Measurements from ENCODE around the gene SLC17A7. TPM values are rescaled to one million over a fixed set of nuclear protein-coding genes. Genes with fewer than 3 reads are reported as not detected.
A peak's percentile ranks its signal among the peaks of the same experiment; 100 is the strongest.

SLC17A7 gene
- total and polyA plus RNA-seq, 9 of the 15 experiments (the other 6 are each of a cell fraction or from before 2014, with no cell fraction given) = 1.1 to 15.7 (median 2.4) TPM

DNA sequence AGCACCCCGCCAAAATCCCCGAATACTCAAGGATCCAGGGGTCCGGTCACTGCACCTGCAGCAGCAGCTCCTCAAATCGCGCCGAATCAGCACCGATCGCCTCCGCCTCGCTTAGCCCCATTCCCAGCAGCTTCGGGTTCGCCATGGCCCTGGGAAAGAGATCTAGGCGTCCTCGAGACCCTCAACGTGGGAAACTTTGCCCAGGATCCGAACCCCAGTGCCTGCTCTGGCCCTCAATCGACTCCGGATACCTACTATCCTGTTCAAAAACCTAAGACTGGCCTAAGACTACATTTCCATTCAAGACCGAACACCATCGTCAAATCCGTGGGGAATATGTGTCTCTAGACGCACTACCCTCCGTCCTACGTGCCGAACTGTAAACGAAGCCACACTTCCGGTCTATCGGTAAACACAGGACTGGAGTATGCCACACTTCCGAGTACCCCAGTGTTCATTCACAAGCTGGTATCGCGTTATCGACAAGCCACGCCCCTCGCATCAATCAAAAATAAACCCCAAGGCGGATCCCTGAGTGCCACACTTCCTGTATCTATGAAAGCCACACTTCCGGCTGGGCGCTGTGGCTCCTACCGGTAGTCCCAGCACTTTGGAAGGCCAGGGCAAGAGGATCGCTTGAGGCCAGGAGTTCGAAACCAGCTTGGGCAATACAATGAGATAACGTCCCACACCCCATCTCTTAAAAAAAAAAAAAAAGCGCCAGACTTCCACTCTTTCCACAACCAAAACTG, 10.3 kb upstream of the SLC17A7 start, which contains the start of gene PIH1D1 (continued):
- no peak for TF ChIP-seq ETV6 (IDR thresholded peaks at IDR 0.05; ENCODE audit: borderline replicate concordance in 1 of 2, low read depth in 2 of 2, low read length in 1 of 2)
- TF ChIP-seq ETV6 (CRISPR knock-in tag; IDR thresholded peaks at IDR 0.05; ENCODE audit: borderline replicate concordance) = no peak
- TF ChIP-seq EP400 (IDR thresholded peaks at IDR 0.05) = peak; percentile 60
- no peak for TF ChIP-seq POLR3G (IDR thresholded peaks at IDR 0.05; ENCODE audit: extremely low read depth, insufficient read length, insufficient replicate concordance)
- TF ChIP-seq NCOA1 (IDR thresholded peaks at IDR 0.05; ENCODE audit: low read depth) = peak; percentile 19; the same call in 1 of the 2 replicates
- peak; percentile 40 to 50; a peak in 3 of 4 replicates for TF ChIP-seq NRF1 (conservative IDR thresholded peaks at IDR 0.05 in 1 of 2, IDR thresholded peaks at IDR 0.05 in 1 of 2)
- peak; percentile 75 for TF ChIP-seq POLR2B (IDR thresholded peaks at IDR 0.05; ENCODE audit: low read depth, partially characterized antibody)
- 0 out of 2 replicates have a peak, but pooled peaks have one; percentile 38 for TF ChIP-seq SIN3B (IDR thresholded peaks at IDR 0.05; ENCODE audit: low read depth)
- TF ChIP-seq POLR2AphosphoS5 (IDR thresholded peaks at IDR 0.05; ENCODE audit: control insufficient read depth, insufficient read depth, low read depth, low read length) = peak; percentile 87
- TF ChIP-seq RCOR1 (IDR thresholded peaks at IDR 0.05; ENCODE audit: borderline replicate concordance in 1 of 2, low read depth in 2 of 2, low read length in 2 of 2) = peak in 1 of 2 experiments; percentile 58; a peak in 2 of 4 replicates
- peak; percentile 85; the same call in 1 of the 2 replicates for TF ChIP-seq FOXK1 (CRISPR knock-in tag; IDR thresholded peaks at IDR 0.05; ENCODE audit: borderline replicate concordance)
- peak; percentile 93 for TF ChIP-seq ELF1 (tag; IDR thresholded peaks at IDR 0.05)
- TF ChIP-seq SRF (CRISPR knock-in tag; IDR thresholded peaks at IDR 0.05) = peak in 1 of 2 experiments; percentile 45; a peak in 1 of 4 replicates
- TF ChIP-seq ETV5 (CRISPR knock-in tag; IDR thresholded peaks at IDR 0.05; ENCODE audit: low read depth) = peak; percentile 89
- no peak for TF ChIP-seq PHTF2 (CRISPR knock-in tag; IDR thresholded peaks at IDR 0.05)
- TF ChIP-seq, protein P1, sequence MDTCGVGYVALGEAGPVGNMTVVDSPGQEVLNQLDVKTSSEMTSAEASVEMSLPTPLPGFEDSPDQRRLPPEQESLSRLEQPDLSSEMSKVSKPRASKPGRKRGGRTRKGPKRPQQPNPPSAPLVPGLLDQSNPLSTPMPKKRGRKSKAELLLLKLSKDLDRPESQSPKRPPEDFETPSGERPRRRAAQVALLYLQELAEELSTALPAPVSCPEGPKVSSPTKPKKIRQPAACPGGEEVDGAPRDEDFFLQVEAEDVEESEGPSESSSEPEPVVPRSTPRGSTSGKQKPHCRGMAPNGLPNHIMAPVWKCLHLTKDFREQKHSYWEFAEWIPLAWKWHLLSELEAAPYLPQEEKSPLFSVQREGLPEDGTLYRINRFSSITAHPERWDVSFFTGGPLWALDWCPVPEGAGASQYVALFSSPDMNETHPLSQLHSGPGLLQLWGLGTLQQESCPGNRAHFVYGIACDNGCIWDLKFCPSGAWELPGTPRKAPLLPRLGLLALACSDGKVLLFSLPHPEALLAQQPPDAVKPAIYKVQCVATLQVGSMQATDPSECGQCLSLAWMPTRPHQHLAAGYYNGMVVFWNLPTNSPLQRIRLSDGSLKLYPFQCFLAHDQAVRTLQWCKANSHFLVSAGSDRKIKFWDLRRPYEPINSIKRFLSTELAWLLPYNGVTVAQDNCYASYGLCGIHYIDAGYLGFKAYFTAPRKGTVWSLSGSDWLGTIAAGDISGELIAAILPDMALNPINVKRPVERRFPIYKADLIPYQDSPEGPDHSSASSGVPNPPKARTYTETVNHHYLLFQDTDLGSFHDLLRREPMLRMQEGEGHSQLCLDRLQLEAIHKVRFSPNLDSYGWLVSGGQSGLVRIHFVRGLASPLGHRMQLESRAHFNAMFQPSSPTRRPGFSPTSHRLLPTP (IDR thresholded peaks at IDR 0.05; ENCODE audit: borderline replicate concordance, extremely low read depth, insufficient read length) = peak; percentile 91
- no peak for TF ChIP-seq ZBTB5 (IDR thresholded peaks at IDR 0.05)
- no peak for TF ChIP-seq HMGXB4 (CRISPR knock-in tag; IDR thresholded peaks at IDR 0.05)
- TF ChIP-seq, protein P2, sequence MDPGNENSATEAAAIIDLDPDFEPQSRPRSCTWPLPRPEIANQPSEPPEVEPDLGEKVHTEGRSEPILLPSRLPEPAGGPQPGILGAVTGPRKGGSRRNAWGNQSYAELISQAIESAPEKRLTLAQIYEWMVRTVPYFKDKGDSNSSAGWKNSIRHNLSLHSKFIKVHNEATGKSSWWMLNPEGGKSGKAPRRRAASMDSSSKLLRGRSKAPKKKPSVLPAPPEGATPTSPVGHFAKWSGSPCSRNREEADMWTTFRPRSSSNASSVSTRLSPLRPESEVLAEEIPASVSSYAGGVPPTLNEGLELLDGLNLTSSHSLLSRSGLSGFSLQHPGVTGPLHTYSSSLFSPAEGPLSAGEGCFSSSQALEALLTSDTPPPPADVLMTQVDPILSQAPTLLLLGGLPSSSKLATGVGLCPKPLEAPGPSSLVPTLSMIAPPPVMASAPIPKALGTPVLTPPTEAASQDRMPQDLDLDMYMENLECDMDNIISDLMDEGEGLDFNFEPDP (CRISPR knock-in tag; IDR thresholded peaks at IDR 0.05) = no peak
